ENCODE results near the gene DIAPH2. TPM values are rescaled to one million over a fixed set of nuclear protein-coding genes. Genes with fewer than 3 reads are reported as not detected.

DIAPH2 gene
- total RNA-seq, 1 experiment from 2014 or later, result 10.9 TPM

- no peaks in the 10 kb centered on the region for H3K9me2 ChIP-seq (ENCODE audit: insufficient read depth)
- H3K27ac ChIP-seq (ENCODE audit: low read depth, low read length), result no peak overlapping the region
- H3K4me2 ChIP-seq (ENCODE audit: low read length), result no peak overlapping the region
- H3K79me2 ChIP-seq (ENCODE audit: insufficient read depth, low read length), result no peaks in the 10 kb centered on the region
- no peak overlapping the region for H2AFZ ChIP-seq (ENCODE audit: low read depth, low read length, poor library complexity, severe bottlenecking)
- no peaks in the 10 kb centered on the region for H3K4me1 ChIP-seq (ENCODE audit: control insufficient read depth in 1 of 2, insufficient read depth in 2 of 2, low read length in 2 of 2)
- H3K4me3 ChIP-seq (replicated peaks in 1 of 2; ENCODE audit: low read depth in 1 of 2, low read length in 2 of 2), result no peak overlapping the region
- H3K27me3 ChIP-seq (ENCODE audit: insufficient read depth, low read length), result no peaks in the 10 kb centered on the region
- DNase-seq (ENCODE audit: low read depth, low spot score) (no peak), ATAC-seq (no peak)
- no peak for TF ChIP-seq YY1 (IDR thresholded peaks at IDR 0.05; ENCODE audit: extremely low read depth, insufficient replicate concordance, low read depth, low read length)
- no peak for TF ChIP-seq RAD21 (IDR thresholded peaks at IDR 0.05; ENCODE audit: low read depth)
- no peak for TF ChIP-seq CTCF (IDR thresholded peaks at IDR 0.05 in 2 of 3, conservative IDR thresholded peaks at IDR 0.05 in 1 of 3; ENCODE audit: borderline replicate concordance in 1 of 3, insufficient read depth in 1 of 3, low read depth in 2 of 3, low read length in 2 of 3)
- no peak for TF ChIP-seq POLR2A (IDR thresholded peaks at IDR 0.05; ENCODE audit: borderline replicate concordance, extremely low read depth, insufficient read depth, insufficient read length)
- no peak for TF ChIP-seq FOSL1 (IDR thresholded peaks at IDR 0.05; ENCODE audit: low read depth)
- no peak for TF ChIP-seq REST (IDR thresholded peaks at IDR 0.05; ENCODE audit: low read depth)
- no peak for TF ChIP-seq CEBPB (IDR thresholded peaks at IDR 0.05; ENCODE audit: low read depth)
- TF ChIP-seq EZH2 (IDR thresholded peaks at IDR 0.05), result no peak
- TF ChIP-seq JUND (IDR thresholded peaks at IDR 0.05), result no peak
- TF ChIP-seq CBX3 (IDR thresholded peaks at IDR 0.05; ENCODE audit: low read depth), result no peak
- no peak for TF ChIP-seq EGR1 (IDR thresholded peaks at IDR 0.05; ENCODE audit: low read depth)
- TF ChIP-seq MAX (IDR thresholded peaks at IDR 0.05), result no peak
- TF ChIP-seq SIN3A (IDR thresholded peaks at IDR 0.05; ENCODE audit: low read depth), result no peak
- CTCF ChIA-PET, result no interaction called here
- no peaks in the 10 kb centered on the region for H4K20me1 ChIP-seq (ENCODE audit: insufficient read depth)
- no peaks in the 10 kb centered on the region for H3K36me3 ChIP-seq (ENCODE audit: control insufficient read depth in 1 of 2, insufficient read depth in 2 of 2, low read length in 2 of 2)
- POLR2A ChIA-PET, result no interaction called here
- BruUV-seq (replicated peaks), result no TSS peak
- H3K9me3 ChIP-seq (ENCODE audit: control insufficient read depth in 1 of 2, insufficient read depth in 1 of 2, low read depth in 1 of 2, low read length in 2 of 2), result no peaks in the 10 kb centered on the region
- no peak overlapping the region for H3K9ac ChIP-seq (ENCODE audit: low read length)
- RAD21 ChIA-PET (ENCODE audit: low non-redundant PET in 1 of 2, low total read pairs in 2 of 2, uncharacterized antibody in 2 of 2, unreplicated experiment in 2 of 2), result no interaction called here
- intact Hi-C loops (cut with micrococcal nuclease), result no loop called here
These were observed 682.5 kb downstream of the DIAPH2 start for GRCh38 chrX:97367125-97367524.

All from HCT116 (cell line).